ENCODE measurements around the gene RTP2. TPM values are rescaled to one million over a fixed set of nuclear protein-coding genes. Genes with fewer than 3 reads are reported as not detected.

The RTP2 gene
- total and polyA plus RNA-seq, 2 experiments from 2014 or later: not detected

DNA sequence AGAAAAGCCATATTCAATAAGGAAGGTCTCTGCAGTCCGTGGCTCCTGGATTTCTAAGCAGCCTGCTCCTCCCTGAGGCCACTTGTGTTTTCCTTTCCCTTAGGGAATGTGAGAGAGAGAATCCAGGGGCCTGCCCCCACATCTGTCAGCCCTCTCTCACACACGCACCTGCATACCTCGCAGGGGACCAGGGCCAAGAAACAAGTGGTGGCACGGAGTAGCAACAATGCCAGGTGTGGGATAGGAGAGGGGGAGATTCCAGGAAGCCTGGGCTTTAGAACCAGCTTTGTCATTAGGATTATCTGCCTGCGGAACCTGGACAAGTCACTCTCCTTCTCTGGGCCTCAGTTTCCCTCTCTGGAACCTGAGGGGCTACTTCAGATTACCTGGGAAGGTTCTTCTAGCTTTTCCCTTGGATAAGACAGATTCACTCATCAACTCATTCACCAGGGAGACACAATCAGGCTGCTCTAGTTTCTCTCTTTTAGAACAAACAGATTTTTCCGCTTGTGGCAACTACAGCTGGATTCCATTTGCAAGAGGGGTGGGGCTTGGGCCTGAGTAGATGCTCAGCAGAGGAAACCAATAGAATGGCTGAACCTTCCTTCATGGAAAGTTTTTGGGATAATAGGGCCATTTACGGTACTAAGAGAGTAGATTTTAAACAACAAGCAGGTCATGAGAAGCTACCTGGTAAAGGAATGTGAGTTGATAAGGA is 23.5 kb upstream of the RTP2 start:
- Histone ChIP-seq H3K27ac (no peak overlapping the region), H3K9me3 (ENCODE audit: low read depth) (no peaks in the 10 kb centered on the region), H3K27me3 (no peaks in the 10 kb centered on the region), H3K79me2 (peaks cover 7% of the 10 kb centered on the region), H2AFZ (no peak overlapping the region), H3K4me3 (no peak overlapping the region), H4K20me1 (ENCODE audit: insufficient read depth, poor library complexity, severe bottlenecking) (peaks cover 18% of the 10 kb centered on the region), H3K36me3 (replicated peaks; ENCODE audit: insufficient read depth, low read depth) (peaks cover 3% of the 10 kb centered on the region), H3K9me2 (replicated peaks; ENCODE audit: insufficient read depth) (no peaks in the 10 kb centered on the region), H3K4me1 (ENCODE audit: insufficient read depth) (no peaks in the 10 kb centered on the region), H3K4me2 (no peak overlapping the region)
- WGBS (ENCODE audit: low lambda C conversion rate, missing lambda C conversion rate): 79% methylated on average over 7 of the region's 7 CpGs
- TF ChIP-seq EZH2phosphoT487 (IDR thresholded peaks at IDR 0.05; ENCODE audit: low read depth, severe bottlenecking, unreplicated experiment) (no peak), EZH2 (IDR thresholded peaks at IDR 0.05; ENCODE audit: borderline replicate concordance) (no peak)
- TF ChIP-seq, protein P1, sequence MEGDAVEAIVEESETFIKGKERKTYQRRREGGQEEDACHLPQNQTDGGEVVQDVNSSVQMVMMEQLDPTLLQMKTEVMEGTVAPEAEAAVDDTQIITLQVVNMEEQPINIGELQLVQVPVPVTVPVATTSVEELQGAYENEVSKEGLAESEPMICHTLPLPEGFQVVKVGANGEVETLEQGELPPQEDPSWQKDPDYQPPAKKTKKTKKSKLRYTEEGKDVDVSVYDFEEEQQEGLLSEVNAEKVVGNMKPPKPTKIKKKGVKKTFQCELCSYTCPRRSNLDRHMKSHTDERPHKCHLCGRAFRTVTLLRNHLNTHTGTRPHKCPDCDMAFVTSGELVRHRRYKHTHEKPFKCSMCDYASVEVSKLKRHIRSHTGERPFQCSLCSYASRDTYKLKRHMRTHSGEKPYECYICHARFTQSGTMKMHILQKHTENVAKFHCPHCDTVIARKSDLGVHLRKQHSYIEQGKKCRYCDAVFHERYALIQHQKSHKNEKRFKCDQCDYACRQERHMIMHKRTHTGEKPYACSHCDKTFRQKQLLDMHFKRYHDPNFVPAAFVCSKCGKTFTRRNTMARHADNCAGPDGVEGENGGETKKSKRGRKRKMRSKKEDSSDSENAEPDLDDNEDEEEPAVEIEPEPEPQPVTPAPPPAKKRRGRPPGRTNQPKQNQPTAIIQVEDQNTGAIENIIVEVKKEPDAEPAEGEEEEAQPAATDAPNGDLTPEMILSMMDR (IDR thresholded peaks at IDR 0.05; ENCODE audit: poor library complexity): no peak
- no peak for DNase-seq (ENCODE audit: low spot score)

DNA sequence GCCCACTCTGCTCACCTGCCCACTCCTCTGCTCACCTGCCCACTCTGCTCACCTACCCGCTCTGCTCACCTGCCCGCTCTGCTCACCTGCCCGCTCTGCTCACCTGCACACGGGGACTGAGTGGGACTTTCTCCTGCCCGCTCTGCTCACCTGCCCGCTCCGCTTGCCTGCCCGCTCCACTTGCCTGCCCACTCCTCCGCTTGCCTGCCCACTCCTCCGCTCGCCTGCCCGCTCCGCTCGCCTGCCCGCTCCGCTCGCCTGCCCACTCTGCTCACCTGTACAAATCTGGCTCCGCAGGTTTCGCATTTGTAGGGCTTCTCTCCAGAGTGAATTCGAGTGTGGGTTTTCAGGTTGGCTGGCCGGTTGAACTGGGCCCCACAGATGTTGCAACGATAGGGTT is 22.9 kb upstream of the RTP2 start:
- Histone ChIP-seq H3K9me3 (ENCODE audit: low read depth) (no peaks in the 10 kb centered on the region), H2AFZ (no peak overlapping the region), H3K36me3 (replicated peaks; ENCODE audit: insufficient read depth, low read depth) (peaks cover 3% of the 10 kb centered on the region), H3K9me2 (replicated peaks; ENCODE audit: insufficient read depth) (no peaks in the 10 kb centered on the region), H3K4me3 (no peak overlapping the region), H4K20me1 (ENCODE audit: insufficient read depth, poor library complexity, severe bottlenecking) (peaks cover 17% of the 10 kb centered on the region), H3K4me1 (ENCODE audit: insufficient read depth) (peaks cover 2% of the 10 kb centered on the region), H3K27me3 (no peaks in the 10 kb centered on the region), H3K79me2 (peaks cover 7% of the 10 kb centered on the region), H3K4me2 (no peak overlapping the region), H3K27ac (no peak overlapping the region)
- no peak for DNase-seq (ENCODE audit: low spot score)
- 97% methylated on average over 20 of the region's 22 CpGs for WGBS (ENCODE audit: low lambda C conversion rate, missing lambda C conversion rate)
- no peak for TF ChIP-seq EZH2phosphoT487 (IDR thresholded peaks at IDR 0.05; ENCODE audit: low read depth, severe bottlenecking, unreplicated experiment)
- TF ChIP-seq EZH2 (IDR thresholded peaks at IDR 0.05; ENCODE audit: borderline replicate concordance): no peak
- TF ChIP-seq, protein P1 (IDR thresholded peaks at IDR 0.05; ENCODE audit: poor library complexity): no peak

DNA sequence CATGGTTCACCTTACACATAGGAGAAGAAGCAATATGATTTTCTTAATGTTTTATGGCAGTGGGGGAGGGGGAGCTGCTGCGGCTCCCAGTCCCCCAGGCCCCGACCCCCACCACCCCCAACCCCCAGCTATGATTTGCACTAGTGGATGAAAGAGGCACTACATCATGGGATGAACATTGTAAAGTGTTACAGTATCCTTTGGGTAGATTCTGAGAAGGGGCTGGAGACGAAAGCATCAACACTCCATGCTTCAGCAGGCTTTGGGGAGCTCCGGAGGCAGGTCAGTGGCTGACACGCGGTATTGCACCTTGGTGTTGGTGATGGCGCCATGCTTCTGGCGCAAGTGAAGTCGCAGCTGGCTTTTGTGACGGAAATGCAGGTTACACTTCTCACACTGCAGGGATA is 19.9 kb upstream of the RTP2 start:
- H3K36me3 ChIP-seq (replicated peaks; ENCODE audit: insufficient read depth, low read depth): no peaks in the 10 kb centered on the region
- no peak overlapping the region for H2AFZ ChIP-seq
- H4K20me1 ChIP-seq (ENCODE audit: insufficient read depth, poor library complexity, severe bottlenecking): peaks cover 11% of the 10 kb centered on the region
- H3K27ac ChIP-seq: no peak overlapping the region
- H3K27me3 ChIP-seq: no peaks in the 10 kb centered on the region
- DNase-seq (ENCODE audit: low spot score): no peak
- WGBS (ENCODE audit: low lambda C conversion rate, missing lambda C conversion rate): 92% methylated on average over 10 of the region's 10 CpGs
- H3K4me3 ChIP-seq: no peak overlapping the region
- TF ChIP-seq, protein P1 (IDR thresholded peaks at IDR 0.05; ENCODE audit: poor library complexity): no peak
- TF ChIP-seq EZH2 (IDR thresholded peaks at IDR 0.05; ENCODE audit: borderline replicate concordance) (no peak), EZH2phosphoT487 (IDR thresholded peaks at IDR 0.05; ENCODE audit: low read depth, severe bottlenecking, unreplicated experiment) (no peak)
- peaks cover 11% of the 10 kb centered on the region for H3K4me1 ChIP-seq (ENCODE audit: insufficient read depth)
- no peaks in the 10 kb centered on the region for H3K79me2 ChIP-seq
- no peaks in the 10 kb centered on the region for H3K9me2 ChIP-seq (replicated peaks; ENCODE audit: insufficient read depth)
- no peak overlapping the region for H3K4me2 ChIP-seq
- H3K9me3 ChIP-seq (ENCODE audit: low read depth): no peaks in the 10 kb centered on the region

Measured in hepatocyte (in vitro differentiated cells).